Muscle layer of duodenum (tissue), 2 donors: ENCODE data around the gene SMURF2.
A peak's percentile ranks its signal among the peaks of the same experiment; 100 is the strongest.

Experiments used
- H3K27ac ChIP-seq: one replicate; pipeline ENCODE4 v1.7.0; 2013; ENCODE audit warnings: mild to moderate bottlenecking, low read length
- H3K27me3 ChIP-seq: one replicate; pipeline ENCODE4 v1.7.0; 2013; ENCODE audit warnings: low read depth, mild to moderate bottlenecking, control low read depth, low read length
- H3K36me3 ChIP-seq, 2 donors: one replicate each; pipeline ENCODE4 v1.7.0; 2013; ENCODE audit warnings: low read length in 2 of 2, control low read depth in 1 of 2, mild to moderate bottlenecking in 1 of 2; ENCODE audit not compliant: insufficient read depth in 2 of 2, control insufficient read depth in 1 of 2
- H3K4me1 ChIP-seq, 2 donors: one replicate each; pipeline ENCODE4 v1.7.0; 2013; ENCODE audit warnings: low read length in 2 of 2, mild to moderate bottlenecking in 2 of 2, control low read depth in 1 of 2, moderate library complexity in 1 of 2; ENCODE audit not compliant: insufficient read depth in 2 of 2, control insufficient read depth in 1 of 2
- H3K4me3 ChIP-seq, 2 donors: one replicate each; pipeline ENCODE4 v1.7.0; 2013; ENCODE audit warnings: low read length in 2 of 2, low read depth in 1 of 2, mild to moderate bottlenecking in 1 of 2
- H3K9me3 ChIP-seq, 2 donors: one replicate each; pipeline ENCODE4 v1.7.0; 2013; ENCODE audit warnings: low read length in 2 of 2, control low read depth in 1 of 2, mild to moderate bottlenecking in 1 of 2; ENCODE audit not compliant: control insufficient read depth in 1 of 2
- donor health status: healthy.

SMURF2 gene

GRCh38 chr17:64533784-64534183, 128.3 kb downstream of the SMURF2 start:
- H3K9me3 ChIP-seq = no peaks in the 10 kb centered on the region
- no peaks in the 10 kb centered on the region for H3K4me1 ChIP-seq
- peaks cover 81 to 93% of the 10 kb centered on the region in 2 donors for H3K36me3 ChIP-seq
- no peak overlapping the region for H3K4me3 ChIP-seq
- no peaks in the 10 kb centered on the region for H3K27me3 ChIP-seq
- no peak overlapping the region for H3K27ac ChIP-seq

DNA sequence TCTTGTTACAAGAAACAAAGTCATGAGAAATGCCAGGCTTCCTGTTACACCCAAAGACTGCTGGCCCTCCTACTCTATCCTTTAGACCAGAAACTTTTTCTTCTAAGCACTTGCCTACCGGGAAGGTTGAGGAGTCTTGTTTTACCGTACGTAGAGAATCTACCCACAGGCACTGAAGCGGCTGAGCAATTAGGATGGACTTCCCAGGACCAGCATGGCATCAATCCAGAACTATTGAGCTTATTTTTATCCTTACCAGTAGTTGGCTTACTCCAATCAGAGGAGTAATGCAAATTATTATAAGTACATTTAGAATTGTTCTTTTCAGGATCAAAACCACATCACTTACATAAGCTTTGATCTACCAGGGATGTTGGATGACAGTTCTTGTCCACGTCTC, 129.7 kb downstream of the SMURF2 start:
- H3K27me3 ChIP-seq = no peaks in the 10 kb centered on the region
- H3K27ac ChIP-seq = no peak overlapping the region
- no peaks in the 10 kb centered on the region for H3K9me3 ChIP-seq
- no peaks in the 10 kb centered on the region for H3K4me1 ChIP-seq
- peaks cover 89 to 95% of the 10 kb centered on the region in 2 donors for H3K36me3 ChIP-seq
- no peak overlapping the region for H3K4me3 ChIP-seq

GRCh38 chr17:64531955-64532371, 130.1 kb downstream of the SMURF2 start:
- peaks cover 86 to 95% of the 10 kb centered on the region in 2 donors for H3K36me3 ChIP-seq
- H3K27me3 ChIP-seq = no peaks in the 10 kb centered on the region
- no peak overlapping the region for H3K4me3 ChIP-seq
- H3K9me3 ChIP-seq = no peaks in the 10 kb centered on the region
- no peaks in the 10 kb centered on the region for H3K4me1 ChIP-seq
- H3K27ac ChIP-seq = no peak overlapping the region

DNA sequence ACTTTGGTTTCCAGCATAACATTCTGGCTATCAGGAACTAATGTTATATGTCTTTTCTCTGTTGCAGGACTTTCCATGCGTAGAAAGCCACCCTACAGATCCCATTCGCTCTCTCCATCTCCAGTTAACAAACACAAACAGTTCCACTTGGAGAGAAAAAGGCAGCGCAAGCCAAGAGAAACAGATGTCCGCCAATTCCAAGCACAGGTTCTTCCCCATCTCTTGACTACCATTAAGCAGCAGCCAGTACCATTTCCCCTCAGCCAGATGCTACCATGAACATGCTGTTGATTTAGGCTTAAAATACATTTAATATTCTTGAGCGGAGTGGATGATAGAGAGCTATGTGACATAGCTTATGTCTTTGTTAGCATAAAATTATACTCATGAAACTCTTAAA, 132.9 kb downstream of the SMURF2 start:
- peaks cover 75 to 96% of the 10 kb centered on the region in 2 donors for H3K36me3 ChIP-seq
- H3K27ac ChIP-seq = no peak overlapping the region
- H3K27me3 ChIP-seq = no peaks in the 10 kb centered on the region
- H3K9me3 ChIP-seq = no peaks in the 10 kb centered on the region
- no peak overlapping the region for H3K4me3 ChIP-seq
- no peaks in the 10 kb centered on the region for H3K4me1 ChIP-seq

DNA sequence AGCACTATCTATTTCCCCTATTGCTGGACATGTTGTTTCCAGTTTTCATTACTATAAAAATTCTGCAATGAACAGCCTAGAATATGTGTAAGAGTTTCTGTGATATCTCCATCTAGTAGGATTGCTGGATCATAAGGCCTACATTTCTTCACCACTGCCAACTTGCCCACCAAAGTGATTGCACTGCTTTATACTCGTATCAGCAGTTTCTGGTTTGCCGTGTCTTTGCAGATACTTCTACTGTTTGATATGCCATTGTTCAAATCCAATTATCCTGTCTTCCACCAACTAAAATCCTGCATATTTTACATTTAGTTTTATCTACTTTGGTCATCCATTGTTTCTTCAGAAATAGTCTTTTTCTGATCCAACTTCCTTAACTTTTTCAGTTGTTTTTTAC, 134.2 kb downstream of the SMURF2 start:
- Histone ChIP-seq H3K4me3 (no peak overlapping the region), H3K36me3 (peaks cover 67 to 93% of the 10 kb centered on the region in 2 donors), H3K4me1 (no peaks in the 10 kb centered on the region), H3K27me3 (no peaks in the 10 kb centered on the region), H3K27ac (no peak overlapping the region), H3K9me3 (no peaks in the 10 kb centered on the region)

DNA sequence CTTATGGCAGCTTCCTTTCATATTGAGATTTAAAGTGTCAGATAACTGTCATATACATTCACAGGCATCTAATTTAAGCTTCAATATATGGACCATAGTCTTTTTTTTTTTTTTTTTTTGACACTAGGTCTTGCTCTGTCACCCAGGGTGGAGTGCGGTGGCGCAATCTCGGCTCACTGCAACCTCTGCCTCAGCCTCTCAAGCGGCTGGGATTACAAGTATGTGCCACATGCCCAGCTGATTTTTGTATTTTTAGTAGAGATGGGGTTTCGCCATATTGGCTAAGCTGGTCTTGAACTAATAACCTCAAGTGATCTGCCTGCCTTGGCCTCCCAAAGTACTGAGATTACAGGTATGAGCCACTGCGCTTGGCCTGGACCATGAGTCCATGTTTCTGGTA, 141.7 kb downstream of the SMURF2 start:
- Histone ChIP-seq H3K9me3 (no peaks in the 10 kb centered on the region), H3K4me3 (no peak overlapping the region), H3K27ac (no peak overlapping the region), H3K4me1 (no peaks in the 10 kb centered on the region), H3K27me3 (no peaks in the 10 kb centered on the region), H3K36me3 (peaks cover 40 to 78% of the 10 kb centered on the region in 2 donors)

DNA sequence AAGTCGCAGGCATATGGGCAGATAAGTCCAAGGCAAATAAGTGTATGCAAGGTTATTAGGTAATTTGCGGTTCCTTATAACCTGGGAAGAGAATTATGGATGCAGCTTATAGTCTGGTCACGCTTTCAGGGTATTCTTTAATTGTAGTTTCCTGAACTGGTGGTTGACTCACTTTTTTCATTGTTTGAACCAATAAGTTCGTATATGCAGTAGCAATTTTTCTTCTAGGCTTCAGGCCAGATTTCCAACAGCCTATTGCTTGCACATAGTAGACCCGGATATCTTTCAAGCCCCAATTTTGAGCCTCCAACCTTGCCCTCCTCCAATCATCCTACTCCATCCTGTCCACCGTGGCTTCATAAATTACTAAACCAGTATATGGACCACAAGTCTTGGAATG, 142.5 kb downstream of the SMURF2 start:
- peaks cover 46 to 77% of the 10 kb centered on the region in 2 donors for H3K36me3 ChIP-seq
- no peaks in the 10 kb centered on the region for H3K4me1 ChIP-seq
- H3K9me3 ChIP-seq = no peaks in the 10 kb centered on the region
- no peak overlapping the region for H3K4me3 ChIP-seq
- no peak overlapping the region for H3K27ac ChIP-seq
- no peaks in the 10 kb centered on the region for H3K27me3 ChIP-seq

- no peaks in the 10 kb centered on the region for H3K4me1 ChIP-seq
- H3K4me3 ChIP-seq = no peak overlapping the region
- H3K27ac ChIP-seq = no peak overlapping the region
- no peaks in the 10 kb centered on the region for H3K9me3 ChIP-seq
- H3K27me3 ChIP-seq = no peaks in the 10 kb centered on the region
- peaks cover 45 to 61% of the 10 kb centered on the region in 2 donors for H3K36me3 ChIP-seq
These were observed 146.3 kb downstream of the SMURF2 start for GRCh38 chr17:64515829-64516228.

GRCh38 chr17:64515419-64515818, 146.7 kb downstream of the SMURF2 start:
- Histone ChIP-seq H3K4me3 (no peak overlapping the region), H3K27ac (no peak overlapping the region), H3K9me3 (no peaks in the 10 kb centered on the region), H3K36me3 (peaks cover 45 to 61% of the 10 kb centered on the region in 2 donors), H3K4me1 (no peaks in the 10 kb centered on the region), H3K27me3 (no peaks in the 10 kb centered on the region)

GRCh38 chr17:64509179-64509578, 152.9 kb downstream of the SMURF2 start:
- Histone ChIP-seq H3K9me3 (no peaks in the 10 kb centered on the region), H3K4me1 (peaks cover under 1 to 29% of the 10 kb centered on the region in 2 donors), H3K4me3 (no peak overlapping the region), H3K27ac (no peak overlapping the region), H3K36me3 (peaks cover 29 to 35% of the 10 kb centered on the region in 2 donors), H3K27me3 (no peaks in the 10 kb centered on the region)

GRCh38 chr17:64508683-64509082, 153.4 kb downstream of the SMURF2 start:
- Histone ChIP-seq H3K27me3 (no peaks in the 10 kb centered on the region), H3K36me3 (peaks cover 34 to 39% of the 10 kb centered on the region in 2 donors), H3K9me3 (no peaks in the 10 kb centered on the region), H3K27ac (no peak overlapping the region), H3K4me1 (peaks cover 6 to 34% of the 10 kb centered on the region in 2 donors), H3K4me3 (peak overlapping the region; percentile 83 to 100)

- no peaks in the 10 kb centered on the region for H3K27me3 ChIP-seq
- peak overlapping the region; percentile 83 to 100 for H3K4me3 ChIP-seq
- peaks cover 42 to 52% of the 10 kb centered on the region in 2 donors for H3K36me3 ChIP-seq
- peaks cover 16 to 47% of the 10 kb centered on the region in 2 donors for H3K4me1 ChIP-seq
- peak overlapping the region; percentile 100 for H3K27ac ChIP-seq
- H3K9me3 ChIP-seq = no peaks in the 10 kb centered on the region
These were observed 154.7 kb downstream of the SMURF2 start for GRCh38 chr17:64507413-64507782.
